Lung microvascular endothelial cell (primary cell): ENCODE data around the gene FFAR3. TPM values are rescaled to one million over a fixed set of nuclear protein-coding genes. Genes with fewer than 3 reads are reported as not detected.
A peak's percentile ranks its signal among the peaks of the same experiment; 100 is the strongest.

Experiments
- DNase-seq, 2 donors: peaks; one replicate each; pipeline versions ENCODE4 v3.0.0 to v3.0.0-alpha.2; 2010; ENCODE audit warnings: low read depth in 2 of 2
- total RNA-seq: library from RNA; depleted of rRNA; stranded (reverse); fragments of >200 nt; gene quantifications from 2 replicates; pipeline ENCODE4 v1.2.1, GENCODE V29; 2014

The FFAR3 gene
- total RNA-seq, 1 donor from 2014 or later, result under 0.01 TPM

GRCh38 chr19:35330475-35330874, 27.8 kb upstream of the FFAR3 start:
- no peak for DNase-seq

- DNase-seq, result no peak
Observed at GRCh38 chr19:35331551-35332214, 26.6 kb upstream of the FFAR3 start.

GRCh38 chr19:35332817-35333216, 25.4 kb upstream of the FFAR3 start:
- peak in 1 of 2 donors; percentile 50 for DNase-seq

GRCh38 chr19:35334144-35334753, 24.0 kb upstream of the FFAR3 start:
- DNase-seq, result no peak

GRCh38 chr19:35336166-35336955, 21.9 kb upstream of the FFAR3 start:
- DNase-seq, result no peak

GRCh38 chr19:35337097-35337983, 20.9 kb upstream of the FFAR3 start:
- DNase-seq, result no peak

GRCh38 chr19:35337984-35338296, 20.3 kb upstream of the FFAR3 start:
- no peak for DNase-seq

- DNase-seq, result no peak
Observed at GRCh38 chr19:35340431-35340830, 17.8 kb upstream of the FFAR3 start.

GRCh38 chr19:35341006-35341405, 17.3 kb upstream of the FFAR3 start:
- no peak for DNase-seq

- DNase-seq, result no peak
Observed at GRCh38 chr19:35341565-35342225, 16.6 kb upstream of the FFAR3 start.

- DNase-seq, result no peak
Observed at GRCh38 chr19:35342430-35342829, 15.8 kb upstream of the FFAR3 start.

GRCh38 chr19:35344511-35345031, 13.7 kb upstream of the FFAR3 start:
- DNase-seq, result no peak

GRCh38 chr19:35345671-35346111, 12.6 kb upstream of the FFAR3 start:
- DNase-seq, result no peak

GRCh38 chr19:35346193-35347052, 11.8 kb upstream of the FFAR3 start:
- no peak for DNase-seq

- DNase-seq, result no peak
Observed at GRCh38 chr19:35347171-35347929, 10.9 kb upstream of the FFAR3 start, which contains the start of gene FFAR1. TSS of gene FFAR1 (plus strand) at chr19:35347902. CDS start at chr19:35351552, 3,650 bp downstream.

- DNase-seq, result no peak
Observed at GRCh38 chr19:35347930-35348298, 10.3 kb upstream of the FFAR3 start.

GRCh38 chr19:35348911-35349611, 9.2 kb upstream of the FFAR3 start:
- DNase-seq, result no peak
